IMR-90 (cell line): Measurements from ENCODE around the gene IGF2BP3.

Experiments used
- CTCF ChIP-seq: conservative IDR thresholded peaks from 2 replicates; pipeline ENCODE4 v1.5.1; 2012; ENCODE audit warnings: mild to moderate bottlenecking, low read depth, low read length, improper control_type of control experiment
- ELK1 ChIP-seq: fragments of 150-350 bp; IDR thresholded peaks from 2 replicates; pipeline ENCODE4 v1.6.1; 2016; ENCODE audit warnings: low read depth, mild to moderate bottlenecking, low read length, moderate library complexity, borderline replicate concordance
- RCOR1 ChIP-seq: IDR thresholded peaks from 2 replicates; pipeline ENCODE4 v1.6.1; 2012; ENCODE audit warnings: mild to moderate bottlenecking, low read length, improper control_type of control experiment; ENCODE audit not compliant: insufficient replicate concordance
- RFX5 ChIP-seq: IDR thresholded peaks from 2 replicates; pipeline ENCODE4 v1.8.0; 2012; ENCODE audit warnings: low read depth, mild to moderate bottlenecking, low read length, moderate library complexity

GRCh38 chr7:23431702-23432199, 38.5 kb downstream of the IGF2BP3 start:
- TF ChIP-seq CTCF (no peak), ELK1 (no peak), RFX5 (no peak), RCOR1 (no peak)
